NCI-H524 (cell line): ENCODE measurements around the gene TIGD1.

Experiments used
- DNase-seq, 2 experiments: peaks; one replicate each; lab custom pipeline; 2025; lab: John Stamatoyannopoulos, UW

TIGD1 gene

GRCh38 chr2:232550354-232551249 lies at the start of gene TIGD1, which contains the start of gene EIF4E2:
TSS of gene TIGD1 (minus strand) at chr2:232550557. CDS start at chr2:232549882, 675 bp downstream.
TSS of gene EIF4E2 (plus strand) at chr2:232550689. CDS start at chr2:232550725, 36 bp downstream.
- peak; percentile 76 to 88 for DNase-seq

DNA sequence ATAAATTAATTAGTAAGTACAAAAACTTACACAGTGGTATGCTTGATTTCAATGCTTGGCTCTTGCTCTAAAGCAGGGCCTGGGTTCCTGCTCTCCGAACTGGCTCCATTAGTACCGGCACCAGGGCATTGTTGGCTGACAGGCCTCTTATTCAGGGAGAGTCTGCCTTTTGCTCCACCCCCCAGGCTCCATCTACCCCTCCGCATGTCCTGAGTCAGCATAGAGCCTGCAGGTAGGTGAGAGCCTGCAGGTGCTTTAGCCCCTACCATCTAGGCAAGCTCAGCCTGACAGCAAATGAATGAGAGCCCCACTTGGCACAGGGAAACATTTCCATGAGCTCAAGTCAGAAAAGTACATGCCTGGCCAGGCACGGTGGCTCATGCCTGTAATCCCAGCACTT lies 47.9 kb upstream of the TIGD1 start:
- no peak for DNase-seq

- DNase-seq, result no peak
These were observed 47.2 kb upstream of the TIGD1 start for GRCh38 chr2:232597362-232598079.

DNA sequence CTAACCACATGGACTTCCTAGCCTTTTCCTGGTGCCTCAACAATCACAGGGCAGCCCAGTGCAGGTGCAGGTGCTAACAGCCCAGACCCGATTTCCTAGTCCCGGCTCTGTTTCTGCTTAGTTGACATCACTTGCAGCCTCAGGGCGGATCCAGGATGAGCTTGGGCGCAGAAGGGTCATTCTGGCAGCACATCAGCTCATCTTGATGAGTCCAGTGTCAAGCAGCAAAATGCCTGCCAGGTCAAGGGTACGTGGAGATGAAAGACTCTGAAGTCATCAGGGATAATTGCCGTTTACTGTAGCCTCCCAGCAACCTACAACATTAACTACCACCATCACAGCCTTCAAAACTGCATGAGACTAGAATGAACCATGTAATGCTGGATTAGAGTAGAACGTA lies 43.6 kb upstream of the TIGD1 start:
- no peak for DNase-seq

DNA sequence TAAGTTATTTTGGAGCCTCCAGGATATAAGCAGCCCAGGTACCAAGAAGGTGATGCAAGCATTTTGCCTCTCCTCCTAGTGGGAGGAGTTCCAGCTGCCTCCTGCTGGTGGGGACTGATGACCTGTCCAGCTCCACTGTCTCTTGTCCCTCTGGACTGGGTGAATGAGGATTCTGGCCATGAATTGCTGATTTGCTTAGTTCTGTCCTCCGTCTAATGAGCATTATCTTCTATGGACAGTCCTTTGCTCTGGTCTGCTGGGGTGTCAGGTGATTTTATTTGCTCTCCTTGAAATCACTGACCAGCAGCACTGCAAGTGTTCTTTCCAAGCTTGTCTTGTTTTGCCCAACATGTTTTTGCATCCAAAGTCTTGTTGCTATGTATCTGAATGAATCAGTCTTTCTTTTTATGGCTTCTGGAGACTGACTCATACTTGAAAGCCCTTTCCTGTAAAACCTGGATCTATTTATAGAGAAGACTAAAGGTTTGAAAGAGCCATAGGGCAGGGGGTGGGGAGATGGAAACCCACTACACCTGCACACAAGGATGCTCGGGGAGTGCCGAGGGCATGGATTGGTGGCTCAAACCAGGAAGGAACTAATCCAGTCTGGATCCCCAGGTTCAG lies 42.5 kb upstream of the TIGD1 start:
- no peak for DNase-seq

DNA sequence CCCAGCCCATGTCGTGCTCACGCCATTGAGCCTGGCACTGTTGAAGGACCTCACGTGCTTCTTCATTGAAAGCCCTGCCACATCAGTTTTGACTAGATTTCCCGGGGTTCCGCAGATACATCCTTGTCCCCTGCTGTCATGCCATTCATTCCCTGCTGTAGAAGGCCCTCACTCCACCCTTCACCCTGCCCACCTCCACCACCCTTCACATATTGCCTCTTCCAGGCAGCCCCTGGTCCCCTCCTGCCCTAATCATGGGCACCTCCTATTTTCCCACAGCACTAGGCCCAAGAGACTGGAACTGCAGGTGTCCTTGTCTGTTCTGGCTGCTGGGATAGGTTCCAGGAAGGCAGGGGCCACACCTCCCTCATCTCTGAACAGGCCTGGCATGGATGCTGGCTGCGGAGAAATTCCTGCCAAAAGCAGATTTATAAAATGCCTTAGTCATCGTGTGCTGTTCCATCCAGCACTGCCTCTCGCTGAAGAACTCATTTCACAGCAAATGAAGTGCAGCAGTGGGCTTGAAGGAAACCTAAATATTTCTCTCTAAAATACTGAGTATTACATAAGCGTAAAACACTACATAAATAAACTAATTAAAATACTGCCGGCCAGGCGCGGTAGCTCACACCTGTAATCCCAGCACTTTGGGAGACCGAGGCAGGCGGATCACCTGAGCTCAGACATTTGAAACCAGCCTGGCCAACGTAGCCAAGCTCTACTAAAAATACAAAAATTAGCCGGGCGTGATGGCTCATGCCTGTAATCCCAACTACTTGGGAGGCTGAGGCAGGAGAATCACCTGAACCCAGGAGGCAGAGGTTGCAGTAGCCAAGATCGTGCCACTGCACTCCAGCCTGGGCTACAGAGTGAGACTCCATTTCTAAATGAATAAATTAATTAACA lies 38.6 kb upstream of the TIGD1 start:
- no peak for DNase-seq

- no peak for DNase-seq
These were observed 37.7 kb upstream of the TIGD1 start for GRCh38 chr2:232588031-232588430.

GRCh38 chr2:232587512-232587911 lies 37.2 kb upstream of the TIGD1 start:
- no peak for DNase-seq

DNA sequence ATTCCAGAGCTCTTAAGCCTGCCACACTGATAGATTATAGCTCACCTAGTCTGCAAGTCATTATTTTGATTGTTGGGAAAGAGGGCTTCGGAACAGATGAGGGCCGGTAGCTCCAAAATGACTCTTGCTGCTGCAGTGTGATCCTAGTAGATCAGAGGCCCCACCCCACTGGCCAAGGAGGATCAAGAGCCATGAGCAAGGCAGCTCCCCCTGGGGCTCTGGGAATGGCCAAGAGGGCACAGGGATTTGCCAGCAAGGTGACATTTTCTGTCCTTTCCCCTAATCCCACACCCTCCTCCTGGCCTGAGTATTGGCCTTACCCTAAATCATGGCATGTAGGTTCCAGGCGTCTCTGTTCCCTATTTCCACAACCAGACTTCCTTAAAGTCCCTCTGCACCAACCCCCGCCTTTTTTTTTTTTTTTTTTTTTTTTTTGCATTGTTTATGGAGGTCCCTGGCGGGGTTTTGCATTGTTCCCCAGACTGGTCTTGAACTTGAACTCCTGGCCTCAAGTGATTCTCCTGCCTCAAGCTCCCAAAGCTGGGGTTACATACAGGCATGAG lies 36.7 kb upstream of the TIGD1 start:
- no peak for DNase-seq

DNA sequence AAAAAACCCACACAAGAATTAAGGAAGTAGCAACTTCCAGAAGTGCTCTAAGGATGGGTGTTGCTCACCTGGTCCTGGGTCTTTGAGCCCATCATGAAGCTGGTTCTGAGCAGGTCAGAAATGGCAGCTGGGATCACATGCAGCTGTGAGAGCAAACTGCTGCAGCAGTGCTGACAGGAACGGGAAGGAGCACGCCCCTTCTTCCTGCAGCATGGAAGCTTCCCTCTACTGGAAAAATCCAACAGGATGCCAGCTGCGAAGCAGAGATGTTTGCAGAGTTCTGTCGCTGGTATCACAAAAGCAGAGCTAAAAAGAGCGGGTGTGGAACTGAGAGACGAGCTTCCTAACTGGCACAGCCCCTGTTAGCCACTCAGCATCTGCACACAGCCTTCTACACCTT lies 33.9 kb upstream of the TIGD1 start:
- no peak for DNase-seq

DNA sequence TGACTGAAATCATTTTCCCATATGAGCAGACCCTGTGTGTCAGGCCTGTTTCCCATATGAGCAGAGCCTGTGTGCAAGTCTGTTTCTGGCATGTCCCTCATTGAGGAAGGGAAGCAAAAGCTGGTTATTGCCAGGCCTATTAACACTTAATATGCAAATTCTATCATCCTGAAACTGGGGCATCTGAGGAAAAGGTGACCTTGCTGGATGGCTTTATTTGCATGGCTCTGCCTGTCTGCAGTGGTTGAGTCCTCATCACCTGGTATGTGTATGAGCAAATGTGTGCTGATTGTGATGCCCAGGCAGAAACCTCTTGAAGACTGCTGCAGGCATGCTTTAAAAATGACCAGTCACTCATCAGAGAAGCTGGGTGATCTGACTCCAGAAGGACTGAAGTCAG lies 31.4 kb upstream of the TIGD1 start:
- DNase-seq, result no peak

DNA sequence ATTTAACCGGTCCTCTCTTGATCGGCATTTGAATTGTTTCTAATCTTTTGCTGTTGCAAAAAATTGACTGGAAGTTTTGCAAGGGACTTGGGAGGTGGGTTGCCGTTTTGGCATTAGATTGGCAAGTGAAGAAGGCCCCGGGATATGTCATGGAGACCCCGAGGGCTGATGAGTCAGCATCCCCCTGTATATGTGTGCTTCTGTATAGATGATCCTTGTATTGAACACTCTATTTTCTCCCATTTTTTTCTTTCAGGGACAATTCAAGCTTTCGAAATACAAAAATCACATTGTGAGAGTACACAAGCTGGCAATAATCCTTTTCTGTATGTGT lies 30.3 kb upstream of the TIGD1 start:
- no peak for DNase-seq

- no peak for DNase-seq
These were observed 28.3 kb upstream of the TIGD1 start for GRCh38 chr2:232578626-232579025.

- no peak for DNase-seq
These were observed 27.5 kb upstream of the TIGD1 start for GRCh38 chr2:232577841-232578240.

- DNase-seq, result no peak
These were observed 26.6 kb upstream of the TIGD1 start for GRCh38 chr2:232576995-232577394.

DNA sequence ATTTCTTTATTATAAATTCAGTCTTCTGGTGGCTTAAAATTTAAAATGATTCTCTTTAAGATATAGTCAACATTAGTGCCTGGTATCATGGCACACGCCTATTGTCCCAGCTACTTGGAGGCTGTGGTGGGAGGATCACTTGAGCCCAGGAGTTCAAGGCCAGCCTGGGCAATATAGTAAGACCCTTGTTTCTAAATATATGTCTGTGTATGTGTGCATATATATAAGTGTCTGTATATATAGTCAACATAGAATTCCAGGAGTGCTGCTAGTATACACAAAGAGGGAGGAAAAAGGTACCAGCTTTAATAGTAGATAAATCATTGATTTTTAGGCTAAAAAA lies 25.0 kb upstream of the TIGD1 start:
- DNase-seq, result no peak

- DNase-seq, result no peak
These were observed 24.5 kb upstream of the TIGD1 start for GRCh38 chr2:232574674-232575403.

GRCh38 chr2:232573771-232574435 lies 23.5 kb upstream of the TIGD1 start:
- no peak for DNase-seq

DNA sequence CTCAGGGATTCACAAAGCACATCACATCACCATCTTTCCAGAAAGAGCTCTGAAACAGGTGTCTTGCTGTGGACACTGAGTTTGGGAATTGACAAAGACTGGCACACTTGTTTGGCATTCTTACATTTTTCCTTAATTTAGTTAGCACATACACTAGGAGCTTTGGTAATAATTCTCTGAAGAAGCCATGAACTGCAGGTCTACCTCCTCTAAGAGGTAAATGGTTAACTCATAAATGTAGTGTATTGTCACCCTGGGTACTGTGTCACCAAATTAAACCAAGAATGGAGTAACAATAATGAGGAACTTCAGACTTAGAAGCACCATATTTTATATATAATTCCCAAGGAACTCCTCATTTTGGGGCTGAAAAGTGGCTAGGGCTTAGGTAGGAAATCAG lies 22.7 kb upstream of the TIGD1 start:
- DNase-seq, result no peak

GRCh38 chr2:232571026-232571474 lies 20.7 kb upstream of the TIGD1 start:
- DNase-seq, result no peak
